Stomach (tissue), 4 donors: ENCODE results near the gene SLC4A11.

Source experiments
- POLR2A ChIP-seq, 4 donors: fragments of 450-650 bp; IDR thresholded peaks; one replicate each; pipeline ENCODE4 v1.6.1; 2016; ENCODE audit warnings: antibody characterized with exemption in 4 of 4, control low read depth in 2 of 4, mild to moderate bottlenecking in 1 of 4, moderate library complexity in 1 of 4
- POLR2AphosphoS5 ChIP-seq, 3 donors: sonication (generic); formaldehyde crosslinking; IDR thresholded peaks; one replicate each; pipeline ENCODE4 v1.6.1; 2016; ENCODE audit warnings: antibody characterized with exemption in 3 of 3

GRCh38 chr20:3275064-3275935 lies 36.3 kb upstream of the SLC4A11 start:
- no peak for TF ChIP-seq POLR2A (IDR thresholded peaks at IDR 0.05)
- no peak for TF ChIP-seq POLR2AphosphoS5 (IDR thresholded peaks at IDR 0.05)
